Effector memory CD8-positive, alpha-beta T cell (primary cell): ENCODE data around the gene DDX19B.

Source experiments
- ATAC-seq: fragments of 150-1000 bp; cut with Tn5 transposase; replicated peaks from 2 replicates; pipeline ENCODE4 v1.10.0; 2021; ENCODE audit warnings: mild to moderate bottlenecking, moderate library complexity
- DNase-seq, 3 experiments: peaks; one replicate each; pipeline ENCODE4 v3.0.0; 2021
- H3K27ac Mint-ChIP-seq, 2 donors: one replicate each; pipeline ENCODE4 v1.8.0; 2022; ENCODE audit warnings: mild to moderate bottlenecking in 2 of 2, mixed read lengths in 2 of 2, moderate library complexity in 2 of 2
- H3K27me3 Mint-ChIP-seq, 2 donors: one replicate each; pipeline ENCODE4 v1.8.0; 2022; ENCODE audit warnings: mixed read lengths in 2 of 2
- H3K36me3 Mint-ChIP-seq: one replicate; pipeline ENCODE4 v1.8.0; 2022; ENCODE audit warnings: mild to moderate bottlenecking, moderate library complexity, mixed read lengths; ENCODE audit not compliant: insufficient read depth
- H3K4me1 Mint-ChIP-seq, 2 donors: one replicate each; pipeline ENCODE4 v1.8.0; 2022; ENCODE audit warnings: low read depth in 2 of 2, mixed read lengths in 2 of 2
- H3K4me3 Mint-ChIP-seq, 2 donors: one replicate each; pipeline ENCODE4 v1.8.0; 2022; ENCODE audit warnings: mild to moderate bottlenecking in 2 of 2, mixed read lengths in 2 of 2, moderate library complexity in 2 of 2
- H3K9me3 Mint-ChIP-seq, 2 donors: one replicate each; pipeline ENCODE4 v1.8.0; 2022; ENCODE audit warnings: mixed read lengths in 2 of 2

Gene DDX19B

GRCh38 chr16:70380248-70380918 is 81.4 kb downstream of the DDX19B start:
- H3K9me3 Mint-ChIP-seq = no peaks in the 10 kb centered on the region
- peak overlapping the region; percentile 86 to 87 for H3K4me3 Mint-ChIP-seq
- H3K27ac Mint-ChIP-seq = peak overlapping the region; percentile 79 to 90
- no peaks in the 10 kb centered on the region for H3K27me3 Mint-ChIP-seq
- ATAC-seq (peak; percentile 43), DNase-seq (peak; percentile 50 to 57 (median 54))
- H3K36me3 Mint-ChIP-seq = peaks cover 35% of the 10 kb centered on the region
- H3K4me1 Mint-ChIP-seq = peaks cover 11 to 13% of the 10 kb centered on the region in 2 donors

GRCh38 chr16:70380919-70381603 is 82.1 kb downstream of the DDX19B start:
- DNase-seq (peak; percentile 91 to 93 (median 93)), ATAC-seq (peak; percentile 91)
- peaks cover 28% of the 10 kb centered on the region for H3K36me3 Mint-ChIP-seq
- H3K27ac Mint-ChIP-seq = peak overlapping the region; percentile 79 to 90
- H3K4me3 Mint-ChIP-seq = peak overlapping the region; percentile 86 to 87
- no peaks in the 10 kb centered on the region for H3K27me3 Mint-ChIP-seq
- peaks cover 11 to 13% of the 10 kb centered on the region in 2 donors for H3K4me1 Mint-ChIP-seq
- no peaks in the 10 kb centered on the region for H3K9me3 Mint-ChIP-seq

- Mint-ChIP-seq H3K27ac (peak overlapping the region; percentile 79 to 90), H3K27me3 (no peaks in the 10 kb centered on the region), H3K4me1 (peaks cover 11 to 13% of the 10 kb centered on the region in 2 donors), H3K4me3 (peak overlapping the region; percentile 86 to 87), H3K36me3 (peaks cover 23% of the 10 kb centered on the region), H3K9me3 (no peaks in the 10 kb centered on the region)
- ATAC-seq (peak; percentile 23), DNase-seq (no peak)
Measured at GRCh38 chr16:70381604-70382342, 82.8 kb downstream of the DDX19B start.

GRCh38 chr16:70383421-70383960 is 84.5 kb downstream of the DDX19B start:
- DNase-seq (no peak), ATAC-seq (no peak)
- no peaks in the 10 kb centered on the region for H3K27me3 Mint-ChIP-seq
- peaks cover 15% of the 10 kb centered on the region for H3K36me3 Mint-ChIP-seq
- H3K27ac Mint-ChIP-seq = peak overlapping the region; percentile 29 to 32
- H3K4me1 Mint-ChIP-seq = peaks cover 12 to 14% of the 10 kb centered on the region in 2 donors
- no peaks in the 10 kb centered on the region for H3K9me3 Mint-ChIP-seq
- no peak overlapping the region for H3K4me3 Mint-ChIP-seq
